Stimulated activated CD4-positive, alpha-beta T cell treated with anti-CD3 and anti-CD28 coated beads, Interleukin-2, amount 100 ng/mL, for 48 hours (primary cell): ENCODE measurements around the gene KIF18A.

Experiments used
- DNase-seq, 2 donors: peaks; one replicate each; pipeline ENCODE4 v3.0.0-alpha.2; 2020

KIF18A gene

DNA sequence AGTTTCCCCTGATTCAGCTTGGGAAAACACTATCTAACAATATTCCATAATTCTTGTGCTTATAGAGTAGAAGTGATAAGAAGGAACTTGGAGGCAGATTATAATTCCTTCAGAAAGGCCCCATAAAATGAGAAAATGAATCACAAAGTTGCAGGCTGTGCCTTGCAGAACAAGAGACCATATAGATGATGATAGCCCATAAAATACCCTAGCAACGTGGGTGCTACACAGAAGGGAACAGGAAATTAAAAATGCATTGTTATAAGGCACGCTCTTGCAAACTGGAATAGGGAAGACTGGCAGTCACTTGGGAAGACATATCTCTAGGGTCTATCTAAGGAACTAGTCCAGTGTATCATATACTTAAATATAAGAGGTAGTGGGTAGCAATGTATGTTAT is 67.6 kb downstream of the KIF18A start:
- no peak for DNase-seq

DNA sequence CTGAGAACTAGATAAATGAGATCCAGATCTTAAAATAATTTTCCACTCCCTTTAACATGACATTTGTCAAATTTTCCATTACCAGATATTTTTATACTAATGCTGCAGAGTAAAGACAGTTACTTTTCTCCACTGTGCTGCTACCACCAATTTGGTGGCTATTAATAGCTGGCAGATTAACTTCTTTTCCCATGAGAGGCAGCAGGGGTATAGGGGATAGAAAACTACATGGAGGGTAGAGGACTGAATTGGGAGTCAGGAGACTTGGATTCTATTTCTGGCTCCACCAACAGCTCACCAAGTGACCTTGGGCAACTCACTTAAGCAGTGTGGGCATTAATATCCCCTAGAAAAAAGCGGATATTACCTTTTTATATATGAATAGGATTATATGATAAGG is 69.2 kb downstream of the KIF18A start:
- DNase-seq: no peak

DNA sequence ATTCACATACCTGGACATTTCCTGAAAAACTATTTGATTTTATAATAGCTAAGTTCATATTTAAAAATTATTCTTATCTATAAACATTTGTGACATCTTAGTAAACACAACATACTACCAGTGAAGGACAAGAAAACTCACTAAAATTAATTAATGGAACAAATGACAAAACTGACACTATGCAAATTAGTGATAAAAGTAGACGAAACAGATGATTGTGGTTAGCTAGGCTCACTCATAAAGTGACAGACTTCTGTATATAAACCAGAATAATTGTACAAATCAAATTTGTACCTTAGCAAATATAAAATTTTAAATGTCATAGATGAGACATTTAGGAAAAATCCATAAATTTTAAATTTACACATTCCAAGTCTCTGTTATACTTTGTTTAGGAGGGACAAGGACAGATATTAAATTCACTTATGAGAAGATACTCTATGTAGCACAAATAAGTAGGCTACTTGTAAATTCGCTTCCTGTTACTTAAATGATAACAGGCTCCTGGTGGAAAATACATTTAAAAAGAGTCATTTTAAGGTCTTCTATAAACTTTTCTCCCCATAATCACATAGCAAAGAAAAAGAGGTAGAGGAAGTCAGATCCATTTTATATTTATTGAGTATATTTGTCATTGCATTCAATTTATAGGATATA is 81.2 kb downstream of the KIF18A start:
- no peak for DNase-seq

DNA sequence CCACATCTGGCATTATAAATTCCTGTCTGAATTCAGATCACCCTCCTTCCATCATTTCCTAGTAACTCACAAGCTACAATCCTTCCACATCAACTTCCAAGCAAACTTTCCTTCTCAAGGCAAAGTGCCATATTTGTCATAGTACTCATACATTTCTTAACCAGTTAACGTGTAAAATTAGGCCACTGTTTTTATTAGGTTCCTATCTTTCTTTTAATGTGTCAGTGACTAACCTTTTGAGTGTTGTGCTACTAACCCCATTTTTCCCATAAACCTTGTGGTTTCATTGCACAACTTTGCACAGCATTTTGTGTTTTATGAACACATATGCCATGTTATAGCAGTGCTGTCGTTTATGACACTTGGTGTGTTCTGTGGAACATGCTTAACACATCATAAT is 90.1 kb downstream of the KIF18A start:
- DNase-seq: no peak

DNA sequence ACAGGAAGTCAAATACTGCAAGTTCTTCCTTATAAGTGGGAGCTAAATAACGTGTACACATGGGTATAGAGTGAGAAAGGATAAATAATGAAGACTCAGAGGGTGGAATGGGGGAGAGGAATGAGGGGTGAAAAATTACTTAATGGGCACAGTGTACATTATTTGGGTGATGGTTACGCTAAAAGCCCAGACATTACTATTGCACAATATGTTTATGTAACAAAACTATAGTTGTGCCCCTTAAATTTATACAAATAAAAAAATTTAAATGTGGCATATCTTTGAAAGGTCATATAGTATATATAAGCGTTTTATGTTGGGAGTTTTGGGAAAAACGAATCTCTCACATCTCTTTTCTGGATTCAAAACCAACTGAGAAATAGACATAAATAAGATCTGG is 96.1 kb downstream of the KIF18A start:
- no peak for DNase-seq

DNA sequence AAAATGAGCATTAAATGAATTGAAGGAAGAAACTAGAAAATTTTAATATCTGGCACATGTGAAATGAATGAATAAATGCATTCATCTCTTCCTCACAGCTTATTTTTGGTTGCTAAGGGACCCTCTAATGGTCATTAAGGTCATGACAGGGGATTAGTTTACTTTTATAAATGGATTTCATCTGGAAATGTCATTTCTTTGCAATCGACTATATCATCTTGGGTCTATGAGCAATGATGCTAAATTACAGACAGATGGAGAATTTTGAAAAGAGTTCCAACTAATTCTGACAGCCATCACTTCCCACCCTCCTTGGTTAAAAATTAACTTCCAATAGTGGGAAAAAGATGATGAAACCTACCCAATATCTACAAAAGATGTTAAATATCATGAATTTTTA is 98.0 kb downstream of the KIF18A start:
- no peak for DNase-seq

DNA sequence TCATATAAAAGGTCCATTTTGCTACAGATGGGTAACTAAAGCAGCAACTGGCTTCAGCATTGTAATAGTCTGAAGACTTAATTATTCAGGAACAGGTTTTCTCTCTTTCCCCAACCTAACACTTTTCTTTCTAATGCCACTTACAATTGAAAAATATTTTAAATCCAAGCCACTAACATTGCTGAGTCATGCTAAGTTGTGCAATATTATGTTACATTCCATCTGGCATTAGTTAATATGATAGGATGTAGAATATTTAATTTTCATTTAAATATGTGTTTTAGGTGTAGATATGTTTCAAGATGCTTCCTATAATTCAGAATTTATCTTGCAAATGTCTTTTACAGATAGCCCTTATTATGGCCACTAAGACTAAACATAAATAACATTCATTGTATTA is 98.6 kb downstream of the KIF18A start:
- no peak for DNase-seq

DNA sequence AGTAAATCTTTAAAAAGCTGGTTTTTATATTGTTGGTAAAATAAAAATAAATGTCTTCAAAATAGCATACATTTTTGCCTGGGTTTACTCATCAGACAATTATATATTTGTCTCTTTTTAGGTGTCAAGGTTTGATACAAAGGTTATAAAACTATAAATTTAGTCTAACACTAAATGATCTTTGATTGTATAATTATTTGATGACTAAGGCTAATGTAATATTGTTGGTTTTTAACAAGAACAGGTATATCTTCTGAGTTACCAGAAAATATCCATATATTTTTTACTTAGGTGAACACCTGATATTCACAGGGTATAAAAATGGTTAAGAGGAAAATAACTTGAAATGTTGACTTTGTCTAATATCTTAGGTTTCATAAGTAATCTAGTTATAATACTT is 104.3 kb downstream of the KIF18A start:
- no peak for DNase-seq

DNA sequence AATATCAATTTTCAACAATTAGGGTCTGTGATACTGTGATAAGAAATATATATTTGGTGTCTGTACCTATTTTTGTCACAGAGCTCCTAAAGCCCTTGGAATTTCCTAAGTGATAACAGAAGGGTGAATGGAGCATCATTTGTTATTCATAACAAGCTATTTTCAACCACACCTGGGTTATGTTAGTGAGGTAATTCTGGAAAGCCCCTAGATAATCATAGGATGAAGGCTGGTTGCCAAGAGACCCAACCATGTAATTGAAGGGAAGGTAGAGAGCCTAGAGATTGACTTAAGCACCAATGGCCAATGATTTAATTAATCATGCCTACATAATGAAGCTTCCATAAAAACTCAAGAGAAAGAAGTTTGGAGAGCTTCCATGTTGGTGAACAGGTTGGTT is 109.4 kb downstream of the KIF18A start:
- no peak for DNase-seq

DNA sequence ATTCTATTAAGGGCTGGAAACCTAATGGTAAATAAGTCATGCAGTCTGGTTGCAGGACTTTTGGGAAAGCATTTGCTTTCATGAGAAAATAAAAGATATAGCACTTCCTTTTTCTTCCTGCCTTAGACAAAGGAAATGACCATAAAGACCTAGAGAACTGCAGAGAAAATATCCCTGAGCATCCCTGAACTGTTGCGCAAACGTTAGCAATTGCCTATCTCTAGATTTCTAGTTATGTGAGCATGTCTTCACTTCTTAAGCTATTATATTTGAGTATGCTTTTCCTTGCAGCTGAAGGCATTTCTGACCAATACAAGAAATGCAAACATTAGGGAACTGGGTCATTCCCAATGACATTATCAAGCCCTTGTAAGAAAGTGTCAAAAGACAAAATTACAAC is 110.6 kb downstream of the KIF18A start:
- no peak for DNase-seq

DNA sequence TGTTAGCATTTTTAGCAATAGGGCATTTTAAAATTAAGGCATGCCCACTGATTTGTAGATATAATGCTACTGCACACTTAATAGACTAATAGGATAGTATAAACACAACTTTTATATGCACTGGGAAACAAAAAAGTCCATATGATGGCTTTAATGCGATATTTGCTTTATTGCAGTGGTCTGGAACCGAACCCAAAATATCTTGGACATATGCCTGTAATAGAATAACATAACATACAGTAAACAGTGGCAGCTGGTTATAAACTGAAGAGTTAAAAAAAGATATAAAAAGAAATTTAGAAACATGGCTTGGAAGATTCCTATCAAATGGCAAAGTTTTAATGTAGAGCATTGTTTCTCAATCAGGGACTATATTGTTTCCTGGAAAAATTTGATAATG is 111.9 kb downstream of the KIF18A start:
- DNase-seq: no peak

DNA sequence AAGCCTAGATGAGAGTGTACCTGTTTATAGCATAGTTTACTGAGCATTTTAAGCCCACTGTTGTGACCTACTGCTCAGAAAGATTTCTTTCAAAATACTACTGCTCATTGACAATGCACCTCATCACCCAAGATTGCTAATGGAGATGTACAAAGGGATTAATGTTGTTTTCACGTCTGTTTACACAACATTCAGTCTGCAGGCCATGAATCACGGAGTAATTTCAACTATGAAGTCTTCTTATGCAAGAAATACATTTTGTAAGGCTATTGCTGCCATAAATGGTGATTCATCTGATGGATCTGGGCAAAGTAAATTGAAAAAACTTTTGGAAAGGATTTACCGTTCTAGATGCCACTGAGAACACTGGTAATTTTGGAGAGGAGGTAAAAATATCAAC is 112.9 kb downstream of the KIF18A start:
- DNase-seq: no peak

DNA sequence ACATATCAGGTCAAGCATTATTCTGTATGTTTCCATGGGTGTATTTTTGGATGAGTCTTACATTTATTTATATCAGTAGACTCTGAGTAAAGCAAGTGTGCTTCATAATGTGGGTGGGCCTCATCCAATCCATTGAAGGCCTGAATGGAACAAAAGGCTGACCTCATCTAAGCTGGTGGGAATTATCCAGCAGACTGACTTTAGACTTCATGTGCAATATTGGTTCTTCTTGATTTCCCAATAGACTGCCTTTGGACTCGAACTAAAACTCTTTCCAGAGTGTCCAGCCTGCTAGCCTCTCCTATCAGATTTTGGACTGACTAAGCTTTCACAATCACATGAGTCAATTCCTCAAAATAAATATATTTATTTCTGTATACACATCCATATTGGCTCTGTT is 116.2 kb downstream of the KIF18A start:
- DNase-seq: no peak

DNA sequence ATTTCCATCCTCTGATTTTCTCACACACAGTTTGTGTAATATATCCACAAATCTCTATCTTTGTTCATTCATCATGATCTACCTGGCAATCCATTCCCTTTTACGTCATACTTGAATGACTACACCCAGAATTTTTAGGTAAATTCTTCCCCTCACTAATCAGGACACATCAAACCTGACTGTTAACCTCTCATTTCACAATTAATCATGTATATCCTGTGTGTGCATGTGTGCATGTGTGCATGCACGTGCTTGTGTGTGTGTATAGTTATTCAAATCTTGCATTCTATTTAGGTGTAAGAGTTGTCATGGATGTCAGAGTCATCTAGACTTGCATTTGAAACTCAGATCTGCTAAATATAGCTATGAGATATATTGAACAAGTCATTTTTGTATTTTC is 130.4 kb downstream of the KIF18A start:
- DNase-seq: no peak

DNA sequence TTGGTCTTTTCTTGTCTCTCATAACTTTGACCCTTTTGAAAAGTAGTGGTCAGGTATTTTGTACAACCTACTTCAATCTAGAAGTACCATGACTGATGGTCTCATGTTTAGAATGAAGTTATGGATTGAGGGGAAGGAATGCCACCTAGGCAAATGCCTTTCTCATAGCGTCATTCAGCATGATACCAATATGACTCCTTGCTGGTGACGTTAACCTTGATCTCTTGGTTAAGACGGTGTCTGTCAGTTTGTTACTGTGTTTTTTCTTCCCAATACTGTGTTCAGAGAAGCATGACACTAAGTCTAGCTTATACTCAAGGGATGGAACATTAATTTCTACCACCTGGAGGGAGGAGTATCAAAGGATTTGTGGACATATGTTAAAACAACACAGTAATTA is 130.9 kb downstream of the KIF18A start:
- DNase-seq: no peak

DNA sequence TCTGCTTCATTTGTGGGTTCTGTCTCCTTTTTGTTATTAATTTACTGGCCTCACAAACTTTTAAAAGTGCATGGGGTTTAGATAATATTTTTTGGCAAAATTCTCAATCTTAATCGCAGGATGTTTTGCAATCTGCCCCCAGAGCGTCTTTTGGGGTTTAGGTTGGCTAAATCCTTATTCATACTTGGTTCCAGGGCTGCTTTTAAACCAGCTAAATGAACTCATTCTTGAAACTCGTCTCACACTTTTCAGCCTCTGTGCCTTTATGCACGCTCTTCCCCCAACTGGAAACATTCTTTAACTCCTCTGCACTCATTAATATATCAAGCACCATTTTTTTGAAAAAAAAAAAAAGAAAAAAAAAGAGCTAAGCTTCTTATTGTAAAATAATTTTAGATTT is 131.7 kb downstream of the KIF18A start:
- DNase-seq: no peak

DNA sequence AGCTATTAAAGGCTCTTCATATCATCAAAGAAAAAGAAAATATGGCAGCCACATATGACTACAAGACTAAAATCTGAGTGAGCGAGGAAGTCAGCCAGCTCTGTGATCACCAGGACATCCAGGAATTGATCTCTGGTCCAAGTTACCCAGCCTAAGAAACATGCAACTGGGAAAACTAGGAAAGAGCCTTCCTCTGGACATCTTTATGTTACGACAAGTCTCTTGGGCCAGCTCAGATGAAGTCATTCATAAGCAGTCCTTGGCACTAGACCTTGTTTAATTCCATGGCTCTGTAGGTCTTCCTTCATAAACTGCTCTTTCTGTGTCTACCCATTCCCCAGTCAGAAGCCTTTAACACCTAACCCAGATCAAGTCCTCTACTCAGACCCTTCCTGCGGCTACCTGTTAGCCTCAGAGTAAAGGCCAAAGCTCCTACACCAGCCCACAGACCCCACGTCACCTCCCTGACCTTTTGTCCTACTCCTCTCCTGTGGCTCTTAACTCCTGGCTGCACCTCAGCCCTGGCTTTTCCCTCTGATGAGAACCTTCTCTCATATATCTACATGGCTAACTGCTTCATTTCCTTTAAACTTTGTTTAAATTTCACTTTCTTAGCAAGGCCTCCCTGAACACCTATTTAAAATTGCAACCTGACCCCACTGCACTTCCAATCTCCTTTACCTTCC is 134.0 kb downstream of the KIF18A start:
- no peak for DNase-seq

DNA sequence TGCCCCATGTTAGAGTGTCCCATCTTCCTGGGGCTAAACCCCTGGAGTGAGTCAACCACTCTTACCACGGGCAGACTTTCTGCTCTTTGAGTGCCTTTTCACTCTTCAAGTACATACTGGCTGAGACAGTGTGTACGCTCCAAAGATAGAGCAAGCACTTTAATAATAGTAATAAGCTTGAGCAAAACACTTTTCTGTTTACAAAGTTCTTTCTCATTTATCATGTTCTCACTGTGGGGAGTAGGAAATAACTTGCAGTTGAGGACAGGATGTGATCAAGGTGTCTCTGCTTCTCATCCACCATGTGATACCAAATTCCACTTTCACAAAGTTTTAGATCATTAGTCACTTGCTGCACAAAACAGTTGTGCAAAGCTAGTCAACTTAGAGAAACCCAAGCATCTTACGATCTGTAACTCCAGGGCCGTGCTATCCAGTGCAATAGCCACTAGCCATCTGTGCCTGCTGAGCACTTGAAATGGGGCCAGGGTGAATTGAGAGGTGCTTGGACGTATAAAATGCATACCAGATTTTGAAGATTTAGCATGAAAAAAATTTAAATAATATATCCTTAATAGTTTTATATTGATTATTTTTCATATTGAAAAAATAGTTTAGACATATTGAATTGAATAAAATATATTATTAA is 135.3 kb downstream of the KIF18A start:
- DNase-seq: no peak

DNA sequence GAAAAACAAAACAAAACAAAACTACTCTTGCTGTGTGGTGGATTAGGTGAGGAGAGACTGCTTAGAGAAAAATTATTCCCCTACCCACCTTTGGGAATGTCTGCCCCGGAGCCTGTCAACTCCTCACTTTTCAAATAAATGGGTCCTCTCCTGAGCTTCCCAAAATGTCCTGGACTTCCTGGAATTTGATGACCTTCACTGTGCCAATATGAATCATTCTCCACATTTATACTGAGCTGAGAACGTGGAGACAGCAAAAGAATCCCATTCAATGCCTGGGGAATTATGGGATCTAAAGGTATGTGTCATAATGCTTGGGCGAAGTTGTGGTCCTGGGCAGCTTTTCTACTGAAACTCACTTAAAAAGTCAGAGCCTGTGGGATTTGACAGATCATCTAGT is 136.8 kb downstream of the KIF18A start:
- DNase-seq: no peak
